ENCODE data around the gene ISM1.

Gene ISM1

GRCh38 chr20:13278812-13279570 is 57.9 kb downstream of the ISM1 start:
- DNase-seq (ENCODE audit: low spot score) = no peak
- no peak for FAIRE-seq

GRCh38 chr20:13280609-13281324 is 59.7 kb downstream of the ISM1 start:
- DNase-seq (ENCODE audit: low spot score) (no peak), FAIRE-seq (no peak)

GRCh38 chr20:13283869-13284829 is 63.1 kb downstream of the ISM1 start:
- DNase-seq (ENCODE audit: low spot score) (no peak), FAIRE-seq (no peak)

GRCh38 chr20:13284830-13285229 is 63.8 kb downstream of the ISM1 start:
- DNase-seq (ENCODE audit: low spot score) = no peak
- FAIRE-seq = no peak

- FAIRE-seq = no peak
- DNase-seq (ENCODE audit: low spot score) = no peak
Measured at GRCh38 chr20:13285408-13285807, 64.3 kb downstream of the ISM1 start.

GRCh38 chr20:13286052-13286451 is 65.0 kb downstream of the ISM1 start:
- FAIRE-seq (no peak), DNase-seq (ENCODE audit: low spot score) (no peak)

GRCh38 chr20:13286607-13287006 is 65.5 kb downstream of the ISM1 start:
- DNase-seq (ENCODE audit: low spot score) (no peak), FAIRE-seq (no peak)

- DNase-seq (ENCODE audit: low spot score) (no peak), FAIRE-seq (no peak)
Measured at GRCh38 chr20:13288357-13288756, 67.3 kb downstream of the ISM1 start.

GRCh38 chr20:13289031-13289430 is 68.0 kb downstream of the ISM1 start:
- FAIRE-seq = no peak
- DNase-seq (ENCODE audit: low spot score) = no peak

- FAIRE-seq = no peak
- DNase-seq (ENCODE audit: low spot score) = no peak
Measured at GRCh38 chr20:13290724-13291123, 69.7 kb downstream of the ISM1 start.

- FAIRE-seq (no peak), DNase-seq (ENCODE audit: low spot score) (no peak)
Measured at GRCh38 chr20:13291157-13291556, 70.1 kb downstream of the ISM1 start.

- DNase-seq (ENCODE audit: low spot score) (no peak), FAIRE-seq (no peak)
Measured at GRCh38 chr20:13292201-13292885, 71.3 kb downstream of the ISM1 start.

- DNase-seq (ENCODE audit: low spot score) = no peak
- no peak for FAIRE-seq
Measured at GRCh38 chr20:13294522-13294921, 73.4 kb downstream of the ISM1 start.

- DNase-seq (ENCODE audit: low spot score) (no peak), FAIRE-seq (no peak)
Measured at GRCh38 chr20:13295637-13296036, 74.6 kb downstream of the ISM1 start.

GRCh38 chr20:13296070-13296469 is 75.0 kb downstream of the ISM1 start:
- no peak for DNase-seq (ENCODE audit: low spot score)
- no peak for FAIRE-seq

GRCh38 chr20:13297147-13297899 is 76.2 kb downstream of the ISM1 start:
- FAIRE-seq (no peak), DNase-seq (ENCODE audit: low spot score) (no peak)

GRCh38 chr20:13298692-13299373 is 77.8 kb downstream of the ISM1 start:
- no peak for FAIRE-seq
- no peak for DNase-seq (ENCODE audit: low spot score)

GRCh38 chr20:13299401-13299800 is 78.3 kb downstream of the ISM1 start:
- DNase-seq (ENCODE audit: low spot score) (no peak), FAIRE-seq (no peak)

GRCh38 chr20:13301596-13301995 is 80.5 kb downstream of the ISM1 start:
- FAIRE-seq (no peak), DNase-seq (ENCODE audit: low spot score) (no peak)
